ENCODE data around the gene PTPRC. TPM values are rescaled to one million over a fixed set of nuclear protein-coding genes. Genes with fewer than 3 reads are reported as not detected.
A peak's percentile ranks its signal among the peaks of the same experiment; 100 is the strongest.

Gene PTPRC
- total RNA-seq, 6 experiments from 2014 or later: 5.1 to 55.7 (median 13.2) TPM

- peak in 2 of 4 donors; percentile 18 to 44 for ATAC-seq
- DNase-seq: no peak
- Histone ChIP-seq H3K9me3 (no peaks in the 10 kb centered on the region), H3K27ac (no peak overlapping the region), H3K27me3 (no peaks in the 10 kb centered on the region), H3K36me3 (no peaks in the 10 kb centered on the region), H3K4me1 (no peaks in the 10 kb centered on the region), H3K4me3 (no peak overlapping the region)
- 53% methylated on average over 5 of the region's 5 CpGs for WGBS (ENCODE audit: insufficient coverage, low coverage, low lambda C conversion rate, missing lambda C conversion rate)
- TF ChIP-seq CTCF (IDR thresholded peaks at IDR 0.05): no peak
- TF ChIP-seq POLR2A (IDR thresholded peaks at IDR 0.05): no peak
- intact Hi-C loops (cut with DNase I): no loop called here
These were observed 30.3 kb downstream of the PTPRC start for GRCh38 chr1:198669023-198669698.

GRCh38 chr1:198669771-198670170 is 30.9 kb downstream of the PTPRC start:
- TF ChIP-seq POLR2A (IDR thresholded peaks at IDR 0.05) (no peak), CTCF (IDR thresholded peaks at IDR 0.05) (no peak)
- H3K4me3 ChIP-seq: no peak overlapping the region
- 78% methylated on average over 2 of the region's 2 CpGs for WGBS (ENCODE audit: insufficient coverage, low coverage, low lambda C conversion rate, missing lambda C conversion rate)
- H3K27ac ChIP-seq: no peak overlapping the region
- no peaks in the 10 kb centered on the region for H3K36me3 ChIP-seq
- DNase-seq (no peak), ATAC-seq (no peak)
- H3K27me3 ChIP-seq: no peaks in the 10 kb centered on the region
- no peaks in the 10 kb centered on the region for H3K4me1 ChIP-seq
- intact Hi-C loops (cut with DNase I): no loop called here
- H3K9me3 ChIP-seq: no peaks in the 10 kb centered on the region

GRCh38 chr1:198671136-198671535 is 32.3 kb downstream of the PTPRC start:
- Histone ChIP-seq H3K27ac (no peak overlapping the region), H3K9me3 (no peaks in the 10 kb centered on the region)
- DNase-seq: no peak

GRCh38 chr1:198672124-198672523 is 33.3 kb downstream of the PTPRC start:
- intact Hi-C loops (cut with DNase I): no loop called here
- 56% methylated on average over 3 of the region's 3 CpGs for WGBS (ENCODE audit: insufficient coverage, low coverage, low lambda C conversion rate, missing lambda C conversion rate)
- ATAC-seq: no peak
- Histone ChIP-seq H3K36me3 (no peaks in the 10 kb centered on the region), H3K27me3 (no peaks in the 10 kb centered on the region), H3K9me3 (no peaks in the 10 kb centered on the region), H3K4me3 (no peak overlapping the region), H3K4me1 (no peaks in the 10 kb centered on the region), H3K27ac (no peak overlapping the region)
- TF ChIP-seq POLR2A (IDR thresholded peaks at IDR 0.05) (no peak), CTCF (IDR thresholded peaks at IDR 0.05) (no peak)
- no peak for DNase-seq

More at GRCh38 chr1:198671136-198671535, 32.3 kb downstream of the PTPRC start:
- ATAC-seq: peak in 1 of 4 donors; percentile 34
- TF ChIP-seq CTCF (IDR thresholded peaks at IDR 0.05) (no peak), POLR2A (IDR thresholded peaks at IDR 0.05) (no peak)
- intact Hi-C loops (cut with DNase I): no loop called here
- WGBS (ENCODE audit: insufficient coverage, low coverage, low lambda C conversion rate, missing lambda C conversion rate): 55% methylated on average over 1 of the region's 1 CpG
- Histone ChIP-seq H3K27me3 (no peaks in the 10 kb centered on the region), H3K4me3 (no peak overlapping the region), H3K36me3 (no peaks in the 10 kb centered on the region), H3K4me1 (no peaks in the 10 kb centered on the region)
